ENCODE results near the gene MCHR2.

Gene MCHR2

GRCh38 chr6:99905209-99906106, 88.6 kb downstream of the MCHR2 start:
- DNase-seq (ENCODE audit: low read depth in 2 of 2) = no peak

GRCh38 chr6:99901596-99902384, 92.2 kb downstream of the MCHR2 start:
- no peak for DNase-seq (ENCODE audit: low read depth in 2 of 2)

GRCh38 chr6:99894815-99895214, 99.2 kb downstream of the MCHR2 start:
- DNase-seq (ENCODE audit: low read depth in 2 of 2) = no peak

- no peak for DNase-seq (ENCODE audit: low read depth in 2 of 2)
Observed at GRCh38 chr6:99887066-99887465, 107.0 kb downstream of the MCHR2 start.

GRCh38 chr6:99885051-99885450, 109.0 kb downstream of the MCHR2 start:
- no peak for DNase-seq (ENCODE audit: low read depth in 2 of 2)

- no peak for DNase-seq (ENCODE audit: low read depth in 2 of 2)
Observed at GRCh38 chr6:99882128-99882702, 111.8 kb downstream of the MCHR2 start.

GRCh38 chr6:99879431-99879830, 114.6 kb downstream of the MCHR2 start:
- no peak for DNase-seq (ENCODE audit: low read depth in 2 of 2)

- DNase-seq (ENCODE audit: low read depth in 2 of 2) = no peak
Observed at GRCh38 chr6:99875068-99875467, 119.0 kb downstream of the MCHR2 start.

- DNase-seq (ENCODE audit: low read depth in 2 of 2) = no peak
Observed at GRCh38 chr6:99873084-99873483, 120.9 kb downstream of the MCHR2 start.

GRCh38 chr6:99871641-99872040, 122.4 kb downstream of the MCHR2 start:
- no peak for DNase-seq (ENCODE audit: low read depth in 2 of 2)

Measured in activated CD8-positive, alpha-beta memory T cell treated with anti-CD3 and anti-CD28 coated beads for 4 hours (primary cell).